ENCODE results near the gene LBP.

GRCh38 chr20:38311491-38311890 is 34.8 kb upstream of the LBP start:
- TF ChIP-seq POLR2A (IDR thresholded peaks at IDR 0.05; ENCODE audit: low read depth, low read length) (no peak), CTCF (IDR thresholded peaks at IDR 0.05; ENCODE audit: extremely low read depth in 1 of 2, insufficient read depth in 1 of 2, low read depth in 1 of 2, low read length in 2 of 2) (no peak), MAX (IDR thresholded peaks at IDR 0.05; ENCODE audit: insufficient read depth, insufficient read length) (no peak), EZH2 (IDR thresholded peaks at IDR 0.05; ENCODE audit: borderline replicate concordance, low read depth, low read length, severe bottlenecking) (no peak), POLR2AphosphoS5 (IDR thresholded peaks at IDR 0.05; ENCODE audit: insufficient read depth, low read depth, low read length) (no peak), GATA2 (IDR thresholded peaks at IDR 0.05; ENCODE audit: insufficient read depth, insufficient read length, low read depth, low read length) (no peak), JUN (IDR thresholded peaks at IDR 0.05; ENCODE audit: borderline replicate concordance, insufficient read depth, insufficient read length, low read depth) (no peak), FOS (IDR thresholded peaks at IDR 0.05; ENCODE audit: borderline replicate concordance, insufficient read depth, low read length) (no peak), MYC (IDR thresholded peaks at IDR 0.05; ENCODE audit: low read depth, low read length) (no peak)

Data from endothelial cell of umbilical vein (primary cell).